Measurements from ENCODE around the gene HM13.

DNA sequence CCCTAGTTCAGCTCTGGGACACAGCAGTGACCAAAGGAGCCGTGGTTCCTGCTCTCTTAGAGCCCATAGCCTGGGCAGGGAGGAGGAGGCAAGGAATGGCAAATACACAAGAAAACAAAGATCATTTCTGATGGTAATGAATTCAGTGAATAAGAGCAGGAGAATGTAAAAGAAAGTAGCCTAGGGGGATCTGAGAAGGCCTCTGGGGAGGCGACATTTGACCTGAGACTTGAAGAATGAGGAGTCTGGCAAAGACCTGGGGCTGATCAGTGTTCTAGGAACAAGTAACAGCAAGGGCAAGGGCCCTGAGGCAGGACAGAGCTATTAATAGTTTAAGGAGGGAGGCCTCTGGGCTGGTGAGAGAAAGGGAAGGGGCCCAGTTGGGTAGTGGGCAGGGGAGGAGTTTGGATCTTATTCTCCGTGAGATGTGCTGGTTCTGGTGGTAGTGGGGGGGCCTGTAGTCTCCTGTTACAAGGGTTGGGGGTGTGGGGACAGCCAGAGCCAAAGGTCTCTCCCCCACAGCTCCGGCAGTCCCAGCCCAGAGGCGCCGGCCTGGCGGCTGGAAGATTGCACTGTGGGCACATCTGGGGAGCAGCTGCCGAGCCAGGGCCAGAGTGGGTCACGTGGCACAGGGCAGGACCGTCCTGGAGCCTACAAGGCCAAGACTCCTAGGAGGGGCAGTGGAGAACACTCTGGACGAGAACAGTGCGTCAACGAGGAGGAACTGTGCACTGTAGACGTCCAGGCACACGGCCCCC lies 81.6 kb downstream of the HM13 start:
- TF ChIP-seq, protein P1, sequence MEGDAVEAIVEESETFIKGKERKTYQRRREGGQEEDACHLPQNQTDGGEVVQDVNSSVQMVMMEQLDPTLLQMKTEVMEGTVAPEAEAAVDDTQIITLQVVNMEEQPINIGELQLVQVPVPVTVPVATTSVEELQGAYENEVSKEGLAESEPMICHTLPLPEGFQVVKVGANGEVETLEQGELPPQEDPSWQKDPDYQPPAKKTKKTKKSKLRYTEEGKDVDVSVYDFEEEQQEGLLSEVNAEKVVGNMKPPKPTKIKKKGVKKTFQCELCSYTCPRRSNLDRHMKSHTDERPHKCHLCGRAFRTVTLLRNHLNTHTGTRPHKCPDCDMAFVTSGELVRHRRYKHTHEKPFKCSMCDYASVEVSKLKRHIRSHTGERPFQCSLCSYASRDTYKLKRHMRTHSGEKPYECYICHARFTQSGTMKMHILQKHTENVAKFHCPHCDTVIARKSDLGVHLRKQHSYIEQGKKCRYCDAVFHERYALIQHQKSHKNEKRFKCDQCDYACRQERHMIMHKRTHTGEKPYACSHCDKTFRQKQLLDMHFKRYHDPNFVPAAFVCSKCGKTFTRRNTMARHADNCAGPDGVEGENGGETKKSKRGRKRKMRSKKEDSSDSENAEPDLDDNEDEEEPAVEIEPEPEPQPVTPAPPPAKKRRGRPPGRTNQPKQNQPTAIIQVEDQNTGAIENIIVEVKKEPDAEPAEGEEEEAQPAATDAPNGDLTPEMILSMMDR (IDR thresholded peaks at IDR 0.05; ENCODE audit: low read depth, low read length) = no peak
- TF ChIP-seq POLR2A (IDR thresholded peaks at IDR 0.05; ENCODE audit: extremely low read depth, insufficient read length) = no peak
- TF ChIP-seq, protein P2, sequence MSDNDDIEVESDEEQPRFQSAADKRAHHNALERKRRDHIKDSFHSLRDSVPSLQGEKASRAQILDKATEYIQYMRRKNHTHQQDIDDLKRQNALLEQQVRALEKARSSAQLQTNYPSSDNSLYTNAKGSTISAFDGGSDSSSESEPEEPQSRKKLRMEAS (IDR thresholded peaks at IDR 0.05; ENCODE audit: low read depth, low read length) = no peak
- TF ChIP-seq MYC (IDR thresholded peaks at IDR 0.05; ENCODE audit: low read depth, low read length) = no peak

Measured in NB4 (cell line).